GM12891 (cell line): ENCODE results near the gene C20orf144.

Experiments used
- POLR2AphosphoS5 ChIP-seq: IDR thresholded peaks from 2 replicates; pipeline ENCODE4 v1.6.1; 2011; ENCODE audit warnings: low read depth, low read length, control low read depth
- SPI1 ChIP-seq: IDR thresholded peaks from 2 replicates; pipeline ENCODE4 v1.6.1; 2011; ENCODE audit warnings: low read depth, low read length, control low read depth
- TAF1 ChIP-seq: IDR thresholded peaks from 2 replicates; pipeline ENCODE4 v1.6.1; 2011; ENCODE audit warnings: low read depth, low read length, control low read depth

DNA sequence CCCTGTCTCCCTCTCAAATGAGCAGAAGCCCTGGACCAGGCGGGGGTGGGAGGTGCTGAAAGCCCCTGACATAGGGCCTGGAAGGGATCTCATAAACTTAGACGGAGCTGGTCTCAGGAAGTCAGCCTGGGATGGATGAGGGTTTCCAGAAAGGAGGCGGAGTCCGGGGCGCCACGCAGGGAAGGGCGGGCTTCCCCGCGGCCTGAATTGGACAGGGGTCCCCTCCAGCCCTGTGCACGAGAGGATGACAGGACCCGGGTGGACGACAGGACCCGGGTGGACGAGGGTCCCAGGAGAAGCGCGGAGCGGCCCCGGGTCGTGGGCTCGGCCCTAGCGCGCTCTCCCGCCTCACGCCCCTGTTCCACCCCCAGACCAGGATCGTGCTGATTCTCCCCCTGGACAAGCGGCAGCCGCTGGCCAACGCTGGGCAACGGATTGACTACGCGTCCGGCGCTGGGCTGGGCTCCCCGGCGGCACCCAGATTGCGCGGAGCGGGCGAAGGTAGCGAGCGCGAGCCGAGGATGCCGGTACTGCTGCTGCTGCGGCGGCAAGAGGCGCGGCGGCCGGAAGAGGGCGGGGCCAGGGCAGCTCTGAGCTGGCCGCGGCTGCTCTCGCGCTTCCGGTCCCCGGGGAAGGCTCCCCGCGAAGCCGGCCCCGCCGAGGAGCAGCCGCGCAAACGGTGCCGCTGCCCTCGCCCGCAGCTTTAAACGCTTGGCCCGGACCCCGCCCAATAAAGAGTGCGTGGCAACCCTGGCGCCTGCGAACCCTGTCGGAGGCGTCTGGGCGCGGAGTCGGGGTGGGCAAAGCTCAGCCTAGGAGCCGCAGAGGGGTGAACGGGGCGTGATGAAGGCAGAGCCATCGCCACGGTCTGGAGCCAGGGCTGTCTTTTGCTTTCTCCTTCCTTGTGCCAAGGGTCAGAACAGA is 1.3 kb downstream of the C20orf144 start:
- TF ChIP-seq TAF1 (peak; percentile 73), POLR2AphosphoS5 (no peak), SPI1 (no peak)
